HepG2 (cell line): ENCODE results near the gene ANAPC2.

Experiments used
- EHMT2 ChIP-seq: fragments of 200-600 bp; sonication (generic); IDR thresholded peaks from 2 replicates; pipeline ENCODE4 v1.7.0; 2017; ENCODE audit warnings: antibody characterized with exemption, low read depth, low read length, borderline replicate concordance
- GLI4 ChIP-seq: sonication (generic); formaldehyde crosslinking; IDR thresholded peaks from 2 replicates; pipeline ENCODE4 v1.5.1; 2020; ENCODE audit warnings: missing genetic modification reagents, mild to moderate bottlenecking, moderate library complexity, borderline replicate concordance
- JUND ChIP-seq: sonication (generic); formaldehyde crosslinking; IDR thresholded peaks from 2 replicates; pipeline ENCODE4 v1.8.0; 2022; ENCODE audit warnings: mild to moderate bottlenecking, missing genetic modification reagents
- NR2C2 ChIP-seq: sonication (generic); formaldehyde crosslinking; IDR thresholded peaks from 2 replicates; pipeline ENCODE4 v1.4.0; 2020; ENCODE audit warnings: missing genetic modification reagents, mild to moderate bottlenecking, moderate library complexity, borderline replicate concordance
- TAF15 ChIP-seq: fragments of 200-400 bp; formaldehyde crosslinking; IDR thresholded peaks from one replicate; pipeline ENCODE4 v1.6.1; 2018; ENCODE audit warnings: mild to moderate bottlenecking, low read depth, low read length; ENCODE audit not compliant: poor library complexity, severe bottlenecking
- ZNF17 ChIP-seq: sonication (generic); formaldehyde crosslinking; IDR thresholded peaks from 2 replicates; pipeline ENCODE4 v1.5.0; 2020; ENCODE audit warnings: mild to moderate bottlenecking, missing genetic modification reagents
- TF ChIP-seq, protein P1 (sequence below), 2 experiments: sonication (generic) in 1 of 2; formaldehyde crosslinking in 1 of 2; IDR thresholded peaks; 2 replicates each; pipeline versions ENCODE4 v1.4.0 to v1.6.1; 2018 to 2020; ENCODE audit warnings: missing genetic modification reagents in 2 of 2, borderline replicate concordance in 1 of 2, low read depth in 1 of 2, mild to moderate bottlenecking in 1 of 2, missing biosample characterization in 1 of 2
- TF ChIP-seq, protein P2 (sequence below): sonication (generic); IDR thresholded peaks from 2 replicates; pipeline ENCODE4 v1.6.1; 2016; ENCODE audit warnings: low read depth, borderline replicate concordance

DNA sequence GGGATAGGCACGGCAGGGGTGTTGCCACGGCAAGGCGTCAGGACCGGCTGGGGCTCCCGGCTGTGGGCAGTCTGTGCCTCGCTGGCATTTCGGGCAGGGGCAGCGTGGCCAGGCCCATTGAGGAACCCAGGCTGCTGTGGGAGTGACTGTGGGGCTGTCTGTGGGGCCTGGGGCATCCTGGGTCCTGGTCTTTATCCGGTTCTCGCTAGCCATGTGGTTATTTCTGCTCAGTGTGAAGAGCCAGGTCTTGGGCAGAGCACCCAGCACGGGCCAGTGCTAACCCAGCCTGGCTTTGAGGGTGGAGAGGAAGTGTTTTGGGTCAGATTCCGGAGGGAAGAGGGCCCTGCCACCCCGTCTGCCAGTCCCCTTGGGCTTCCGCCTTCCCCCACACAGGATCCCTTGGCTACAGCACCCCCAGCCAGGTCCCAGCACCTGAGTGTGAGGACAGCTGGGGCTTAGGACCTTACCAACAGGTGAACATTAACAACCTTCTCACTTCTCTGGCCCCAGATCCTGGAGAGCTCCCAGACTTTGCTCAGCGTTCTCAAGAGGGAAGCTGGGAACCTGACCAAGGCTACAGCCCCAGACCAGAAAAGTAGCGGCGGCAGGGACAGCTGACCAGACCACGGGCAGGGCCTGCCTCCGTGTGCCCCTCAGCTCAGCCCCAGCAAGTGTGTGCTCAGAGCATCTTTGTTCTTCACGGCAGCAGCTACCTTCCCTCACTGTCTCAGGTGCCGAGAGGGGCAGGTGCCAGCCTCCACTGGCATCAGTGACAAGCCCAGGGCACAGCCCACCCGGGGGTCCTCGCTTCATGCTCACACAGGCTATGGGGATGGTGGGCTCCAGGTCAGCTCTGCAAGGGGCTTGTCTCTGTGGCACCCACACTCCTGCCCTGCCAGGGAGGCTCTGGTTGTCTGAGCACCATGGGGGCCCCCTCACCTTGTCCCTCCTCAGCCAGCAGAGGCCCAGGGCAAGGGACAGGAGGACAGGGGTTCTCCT, 1.2 kb upstream of the ANAPC2 start:
- no peak for TF ChIP-seq ZNF17 (CRISPR knock-in tag)
- no peak for TF ChIP-seq EHMT2
- TF ChIP-seq, protein P1, sequence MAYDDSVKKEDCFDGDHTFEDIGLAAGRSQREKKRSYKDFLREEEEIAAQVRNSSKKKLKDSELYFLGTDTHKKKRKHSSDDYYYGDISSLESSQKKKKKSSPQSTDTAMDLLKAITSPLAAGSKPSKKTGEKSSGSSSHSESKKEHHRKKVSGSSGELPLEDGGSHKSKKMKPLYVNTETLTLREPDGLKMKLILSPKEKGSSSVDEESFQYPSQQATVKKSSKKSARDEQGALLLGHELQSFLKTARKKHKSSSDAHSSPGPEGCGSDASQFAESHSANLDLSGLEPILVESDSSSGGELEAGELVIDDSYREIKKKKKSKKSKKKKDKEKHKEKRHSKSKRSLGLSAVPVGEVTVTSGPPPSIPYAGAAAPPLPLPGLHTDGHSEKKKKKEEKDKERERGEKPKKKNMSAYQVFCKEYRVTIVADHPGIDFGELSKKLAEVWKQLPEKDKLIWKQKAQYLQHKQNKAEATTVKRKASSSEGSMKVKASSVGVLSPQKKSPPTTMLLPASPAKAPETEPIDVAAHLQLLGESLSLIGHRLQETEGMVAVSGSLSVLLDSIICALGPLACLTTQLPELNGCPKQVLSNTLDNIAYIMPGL (CRISPR knock-in tag; IDR thresholded peaks at IDR 0.05; ENCODE audit: borderline replicate concordance in 1 of 2, low read depth in 1 of 2): no peak
- TF ChIP-seq NR2C2 (CRISPR knock-in tag): no peak
- TF ChIP-seq, protein P2, sequence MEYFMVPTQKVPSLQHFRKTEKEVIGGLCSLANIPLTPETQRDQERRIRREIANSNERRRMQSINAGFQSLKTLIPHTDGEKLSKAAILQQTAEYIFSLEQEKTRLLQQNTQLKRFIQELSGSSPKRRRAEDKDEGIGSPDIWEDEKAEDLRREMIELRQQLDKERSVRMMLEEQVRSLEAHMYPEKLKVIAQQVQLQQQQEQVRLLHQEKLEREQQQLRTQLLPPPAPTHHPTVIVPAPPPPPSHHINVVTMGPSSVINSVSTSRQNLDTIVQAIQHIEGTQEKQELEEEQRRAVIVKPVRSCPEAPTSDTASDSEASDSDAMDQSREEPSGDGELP: no peak
- no peak for TF ChIP-seq JUND (CRISPR knock-in tag)
- TF ChIP-seq TAF15: no peak
- TF ChIP-seq GLI4 (CRISPR knock-in tag): no peak
